ENCODE data around the gene ASTN2.
A peak's percentile ranks its signal among the peaks of the same experiment; 100 is the strongest.

ASTN2 gene

DNA sequence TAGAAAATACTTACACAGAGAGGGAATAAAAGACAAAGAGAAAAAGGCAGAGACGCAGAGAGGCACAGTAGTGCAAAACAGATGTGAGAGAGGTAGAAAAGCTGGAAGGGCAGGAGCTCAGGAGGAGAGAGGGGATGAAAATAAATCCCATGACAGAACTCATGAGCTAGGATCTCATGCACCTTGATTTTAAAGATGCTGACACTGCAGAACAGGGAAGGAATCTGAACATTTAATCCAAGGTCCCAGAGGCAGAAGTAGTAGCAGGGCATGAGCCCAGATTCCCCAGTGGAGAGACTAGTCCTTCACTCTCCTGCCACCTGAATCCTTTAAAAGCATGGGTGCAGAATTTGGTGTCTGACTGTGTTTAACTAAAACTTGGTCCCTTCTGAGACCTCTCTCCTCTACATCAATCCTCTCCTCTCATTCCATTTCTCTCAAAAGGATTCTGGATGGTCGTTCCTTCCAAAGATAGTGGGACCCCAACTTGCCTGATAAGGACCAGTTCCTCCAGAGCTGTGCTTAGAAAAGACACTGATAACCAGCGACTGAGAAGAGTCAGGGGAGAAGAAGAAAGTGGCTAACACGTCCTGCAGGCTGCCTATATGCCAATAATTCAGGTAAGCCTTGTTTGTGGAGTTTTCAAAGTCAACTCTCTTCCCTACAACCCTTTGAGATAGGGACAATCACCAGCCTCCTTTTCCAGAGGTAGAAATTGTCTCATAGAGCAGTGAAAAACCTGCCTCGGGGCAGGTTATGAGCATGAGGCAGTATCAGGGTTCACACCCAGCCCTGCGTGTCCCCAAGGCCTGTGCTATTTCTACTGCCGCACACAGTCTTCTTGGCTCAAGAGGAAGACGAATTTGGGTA is 931.0 kb downstream of the ASTN2 start:
- DNase-seq (ENCODE audit: insufficient read length, low spot score): no peak
- FAIRE-seq: no peak

DNA sequence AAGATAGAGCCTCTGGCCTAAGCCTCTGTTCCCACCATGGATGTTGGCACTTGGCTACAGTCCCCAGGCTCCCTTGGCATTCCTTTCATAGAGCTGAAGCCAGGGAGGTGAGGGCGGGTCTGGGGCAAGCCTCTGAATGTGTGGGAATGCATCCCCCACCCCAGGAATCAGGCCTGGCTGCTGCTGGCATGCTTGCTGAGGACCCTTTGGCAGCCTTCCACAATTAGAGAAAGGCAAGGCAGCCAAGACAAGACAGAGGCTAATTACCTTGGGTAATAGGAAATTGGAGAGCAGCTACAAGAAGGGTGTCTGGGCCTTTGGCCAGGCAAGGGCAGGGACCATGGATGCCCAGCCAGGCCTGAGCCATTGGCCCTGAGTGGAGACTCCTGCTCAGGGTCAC is 932.1 kb downstream of the ASTN2 start:
- no peak for FAIRE-seq
- DNase-seq (ENCODE audit: insufficient read length, low spot score): no peak

DNA sequence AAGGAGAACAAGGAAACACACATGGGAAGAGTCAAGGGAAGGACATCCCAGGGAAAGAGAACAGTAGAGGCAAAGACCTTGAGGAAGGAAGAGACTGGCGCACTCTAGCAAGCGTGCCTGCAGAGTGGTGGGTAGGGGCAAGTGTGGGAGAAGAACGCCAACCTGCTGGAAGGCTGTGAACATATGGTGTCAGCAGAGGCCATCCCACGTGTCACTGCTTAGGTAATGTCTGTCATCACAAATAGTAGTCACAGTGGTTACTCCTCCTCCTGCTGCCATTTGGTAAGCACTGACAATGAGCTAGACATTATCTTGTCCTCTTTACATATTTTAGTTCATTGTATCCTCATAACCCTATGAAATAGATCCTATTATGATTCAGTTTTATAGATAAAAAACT is 934.2 kb downstream of the ASTN2 start:
- FAIRE-seq (no peak), DNase-seq (ENCODE audit: insufficient read length, low spot score) (no peak)

DNA sequence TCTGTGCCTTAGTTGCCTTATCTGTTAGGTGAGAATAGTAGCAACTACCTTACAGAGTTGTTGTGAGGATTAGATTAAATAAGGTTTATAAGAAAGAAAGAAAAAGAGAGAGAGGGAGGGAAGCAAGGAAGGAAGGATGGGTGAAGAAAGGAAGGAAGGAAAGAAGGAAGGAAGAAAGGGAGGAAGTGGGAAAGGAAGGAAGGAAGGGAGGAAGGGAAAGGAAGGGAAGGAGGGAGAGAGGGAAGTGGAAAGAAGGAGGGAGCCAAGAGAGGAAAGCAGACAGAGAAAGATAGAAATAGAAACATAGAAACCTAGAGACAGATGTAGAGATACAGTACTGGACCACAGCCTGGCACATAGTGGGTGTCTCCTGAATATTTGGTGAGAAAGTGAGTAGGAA is 934.9 kb downstream of the ASTN2 start:
- FAIRE-seq (no peak), DNase-seq (ENCODE audit: insufficient read length, low spot score) (no peak)

DNA sequence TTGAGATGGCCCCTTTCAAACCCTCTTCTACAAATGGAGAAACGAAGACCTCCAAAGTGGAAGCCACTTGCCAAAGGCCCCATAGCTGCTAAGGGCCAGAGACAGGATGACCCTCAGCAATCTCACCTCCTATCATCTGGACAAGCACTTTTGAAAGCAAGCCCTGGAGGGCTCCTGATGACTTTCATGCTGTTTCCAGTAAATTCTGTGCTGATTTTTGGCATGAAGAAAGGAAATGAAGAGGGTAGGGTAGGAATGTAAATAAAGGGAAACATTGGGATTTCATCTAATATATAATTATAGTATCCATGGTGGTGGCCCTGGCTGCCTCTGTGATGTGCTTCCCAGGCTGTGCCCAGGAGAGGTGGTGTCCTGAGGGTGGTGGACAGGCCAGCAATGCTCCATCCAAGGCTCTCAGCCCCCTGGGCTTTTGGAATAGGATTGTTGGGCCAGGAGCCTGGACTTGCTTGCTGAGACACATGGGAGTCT is 935.8 kb downstream of the ASTN2 start:
- FAIRE-seq (no peak), DNase-seq (ENCODE audit: insufficient read length, low spot score) (no peak)

DNA sequence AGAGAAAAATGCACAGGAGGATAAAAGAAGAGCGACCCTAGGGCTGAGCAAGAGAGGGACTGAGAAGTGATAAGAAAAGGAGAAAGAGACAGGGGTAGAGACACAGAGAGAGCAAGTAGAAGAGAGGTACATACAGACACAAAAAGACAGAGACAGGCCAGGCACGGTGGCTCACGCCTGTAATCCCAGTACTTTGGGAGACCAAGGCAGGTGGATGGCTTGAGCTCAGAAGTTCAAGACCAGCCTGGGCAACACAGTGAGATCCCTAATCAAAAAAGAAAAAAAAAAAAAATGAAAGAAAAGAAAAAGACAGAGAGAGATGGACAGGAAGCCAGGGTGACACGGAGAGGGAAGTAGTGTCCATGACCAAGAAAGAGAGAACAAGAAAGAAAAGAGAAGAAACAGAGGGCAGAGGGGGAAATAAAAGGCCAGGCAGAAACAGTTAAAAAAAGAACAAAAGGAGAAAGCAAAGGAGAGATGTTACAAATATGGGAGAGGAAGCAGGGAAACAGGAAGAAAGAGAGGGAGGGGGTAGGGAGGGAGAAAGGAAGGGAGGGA is 937.2 kb downstream of the ASTN2 start:
- DNase-seq (ENCODE audit: insufficient read length, low spot score) (no peak), FAIRE-seq (no peak)

DNA sequence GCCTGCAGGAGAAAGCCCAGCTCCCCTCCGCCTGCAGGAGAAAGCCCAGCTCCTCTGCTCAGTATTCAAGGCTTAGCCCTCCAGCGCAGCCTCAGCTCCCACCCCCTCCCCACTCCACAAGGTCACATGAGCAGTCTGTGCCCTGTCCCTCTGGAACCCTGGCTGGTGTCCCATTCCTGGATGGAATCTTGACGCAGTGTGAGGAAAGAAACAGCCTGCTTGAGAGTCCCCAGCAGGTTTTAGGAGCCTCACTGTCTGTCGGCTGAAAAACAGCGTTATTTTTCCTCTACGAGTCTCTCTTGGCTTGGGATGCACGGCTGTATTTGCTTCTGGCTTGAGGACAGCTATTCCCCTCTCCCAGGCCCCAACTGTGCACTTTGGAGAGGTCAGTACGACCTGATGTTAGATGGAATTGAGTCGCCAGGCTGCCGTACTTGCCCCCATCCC is 937.9 kb downstream of the ASTN2 start:
- DNase-seq (ENCODE audit: insufficient read length, low spot score) (no peak), FAIRE-seq (no peak)

DNA sequence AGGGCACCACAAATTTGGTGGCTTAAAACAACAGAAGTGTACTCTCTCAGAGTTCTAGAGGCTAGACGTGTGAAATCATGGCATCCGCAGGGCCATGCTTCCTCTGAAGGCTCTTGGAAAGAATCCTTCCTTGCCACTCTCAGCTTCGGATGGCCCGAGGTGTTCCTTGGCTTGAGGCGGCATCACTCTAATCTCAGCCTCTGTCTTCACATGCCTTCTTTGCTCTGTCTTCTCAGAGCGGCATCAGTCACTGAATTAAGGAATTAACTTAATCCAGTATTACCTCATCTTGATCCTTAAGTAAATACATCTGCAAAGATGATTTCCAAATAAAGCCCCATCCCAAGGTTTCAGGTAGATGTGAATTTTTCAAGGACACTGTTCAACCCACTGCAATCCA is 938.9 kb downstream of the ASTN2 start:
- FAIRE-seq (no peak), DNase-seq (ENCODE audit: insufficient read length, low spot score) (no peak)

DNA sequence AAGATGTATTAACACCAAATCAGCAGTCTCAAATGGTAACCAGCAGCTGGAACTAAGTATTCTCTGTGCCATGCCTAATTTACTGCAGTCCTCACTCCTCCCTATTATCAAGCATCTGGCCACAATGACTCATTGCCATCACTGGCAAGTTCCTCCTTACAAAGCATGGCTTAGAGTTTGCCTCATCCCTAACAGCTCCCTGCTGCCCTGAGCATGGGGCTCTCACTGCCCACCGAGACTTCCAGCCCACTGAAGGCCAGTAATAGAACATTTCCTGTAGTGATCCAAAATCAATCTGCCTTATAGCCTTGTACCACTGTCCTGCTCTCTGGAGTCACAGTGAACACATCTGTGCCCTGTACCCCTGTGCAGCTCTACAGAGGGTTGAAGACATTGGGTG is 939.7 kb downstream of the ASTN2 start:
- FAIRE-seq: no peak
- no peak for DNase-seq (ENCODE audit: insufficient read length, low spot score)

DNA sequence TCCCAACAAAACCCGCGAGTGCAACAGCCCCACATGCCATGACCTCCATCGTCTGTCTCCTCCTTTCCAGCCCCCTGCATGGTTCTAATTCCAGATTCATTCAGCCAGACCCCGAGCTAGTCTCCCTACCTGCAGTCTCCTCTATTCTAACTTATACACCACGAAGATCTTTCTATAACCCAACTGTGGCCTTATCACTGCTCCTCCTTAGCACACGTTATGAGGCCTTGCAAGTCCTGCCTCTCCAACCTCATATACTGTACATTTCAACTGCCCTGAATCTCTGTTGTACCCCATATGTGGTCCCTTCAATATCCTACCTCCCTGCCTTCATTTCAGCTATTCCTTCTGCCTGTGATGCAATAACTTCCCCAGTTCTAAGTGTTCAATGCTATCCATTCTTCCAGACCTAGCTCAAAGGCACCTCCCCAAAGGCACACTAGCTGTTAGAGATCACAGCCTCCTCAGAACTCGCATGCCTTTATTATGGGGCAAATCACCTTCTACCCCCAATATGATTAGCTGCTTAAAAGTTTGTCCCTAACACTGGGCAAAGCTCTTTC is 942.8 kb downstream of the ASTN2 start:
- FAIRE-seq (no peak), DNase-seq (ENCODE audit: insufficient read length, low spot score) (no peak)

DNA sequence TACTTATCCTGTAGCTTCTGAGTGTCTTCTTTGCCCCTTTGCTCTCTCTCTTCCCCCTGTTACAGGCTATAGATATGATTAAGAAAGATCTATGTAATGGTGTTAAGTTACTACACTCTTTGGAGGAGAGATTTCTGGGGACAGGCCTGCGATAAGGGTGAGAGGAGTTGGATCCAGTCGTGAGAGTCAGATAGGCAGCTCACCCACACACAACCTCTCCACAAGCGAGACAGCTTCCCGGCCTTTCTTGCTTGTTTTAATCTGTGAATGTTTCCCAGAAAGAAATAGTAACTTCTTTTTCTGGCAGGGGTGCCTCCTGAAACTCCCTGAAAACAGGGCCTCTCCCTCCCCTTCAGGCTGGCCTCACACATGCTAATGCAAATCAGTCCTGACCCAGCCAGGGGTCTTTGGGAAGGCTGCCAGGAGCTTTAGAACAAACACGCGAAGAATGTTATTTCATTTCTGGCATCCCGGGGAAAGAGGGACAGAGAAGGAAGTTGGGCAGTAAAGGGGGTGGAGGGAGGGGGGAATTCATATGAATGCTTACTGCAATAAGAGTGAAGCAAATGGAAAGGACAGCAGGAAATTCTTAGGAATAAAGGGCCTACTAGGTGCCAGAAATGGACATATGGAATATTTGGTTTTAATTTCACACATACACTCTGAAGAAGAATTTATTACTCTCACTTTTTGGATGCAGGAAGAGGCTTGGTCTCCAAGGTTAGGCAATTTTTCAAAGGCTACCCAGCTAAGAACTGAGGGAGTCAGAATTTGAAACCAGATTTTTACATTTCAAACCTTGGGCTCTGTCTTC is 943.6 kb downstream of the ASTN2 start:
- FAIRE-seq: no peak
- DNase-seq (ENCODE audit: insufficient read length, low spot score): peak; percentile 26

DNA sequence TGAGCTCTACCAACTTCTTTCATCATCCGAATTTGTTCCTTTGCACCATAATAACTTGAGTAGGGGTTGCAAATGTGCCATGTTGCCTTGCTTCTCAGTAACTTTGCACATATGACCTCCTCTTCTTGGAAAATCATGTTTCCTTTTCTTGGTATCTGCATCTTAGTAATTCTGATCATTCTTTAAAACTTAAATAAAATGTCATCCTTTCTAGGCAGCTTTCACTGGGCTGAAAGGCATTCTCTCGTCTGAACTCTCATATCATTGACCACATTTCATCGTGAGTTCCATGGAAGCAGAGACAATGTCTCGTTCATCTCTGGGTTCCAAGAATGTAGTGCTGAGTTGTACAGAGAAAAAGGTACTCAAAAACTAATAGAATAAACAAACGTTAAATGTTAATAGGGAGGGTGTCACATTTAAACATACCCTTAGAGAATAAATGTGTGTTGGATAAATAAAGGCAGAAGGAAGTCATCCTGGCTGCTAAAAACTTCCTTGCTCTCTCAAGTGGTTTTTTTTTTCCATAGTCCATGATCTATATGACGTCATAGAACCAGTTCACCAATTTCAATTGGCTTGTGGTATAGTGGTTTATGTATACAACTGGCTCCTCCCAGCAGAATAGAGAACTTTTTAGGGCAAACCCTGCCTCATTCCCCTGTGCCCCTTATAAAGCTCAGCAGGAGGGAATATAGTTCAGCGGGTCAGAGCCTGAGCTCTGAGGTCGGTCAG is 945.9 kb downstream of the ASTN2 start:
- FAIRE-seq: no peak
- no peak for DNase-seq (ENCODE audit: insufficient read length, low spot score)

DNA sequence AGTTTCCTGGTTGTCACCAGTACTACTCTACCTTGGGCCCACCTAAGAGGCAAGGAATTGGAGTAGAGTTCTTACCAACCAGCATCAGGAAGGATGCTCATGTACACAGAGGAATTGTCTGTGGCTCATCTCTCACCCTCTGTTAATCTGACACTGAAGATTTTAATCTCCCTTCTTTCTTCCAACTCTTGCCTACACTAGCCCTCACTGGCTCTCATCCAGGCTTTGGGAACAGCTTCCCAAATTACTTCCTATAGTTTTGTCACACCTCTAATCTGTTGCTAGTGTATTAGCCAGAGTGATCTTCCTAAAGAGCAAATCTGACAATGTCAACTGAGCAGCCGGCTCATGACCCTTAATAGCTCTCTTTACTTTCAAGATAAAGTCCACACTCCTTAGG is 946.5 kb downstream of the ASTN2 start:
- no peak for DNase-seq (ENCODE audit: insufficient read length, low spot score)
- no peak for FAIRE-seq

DNA sequence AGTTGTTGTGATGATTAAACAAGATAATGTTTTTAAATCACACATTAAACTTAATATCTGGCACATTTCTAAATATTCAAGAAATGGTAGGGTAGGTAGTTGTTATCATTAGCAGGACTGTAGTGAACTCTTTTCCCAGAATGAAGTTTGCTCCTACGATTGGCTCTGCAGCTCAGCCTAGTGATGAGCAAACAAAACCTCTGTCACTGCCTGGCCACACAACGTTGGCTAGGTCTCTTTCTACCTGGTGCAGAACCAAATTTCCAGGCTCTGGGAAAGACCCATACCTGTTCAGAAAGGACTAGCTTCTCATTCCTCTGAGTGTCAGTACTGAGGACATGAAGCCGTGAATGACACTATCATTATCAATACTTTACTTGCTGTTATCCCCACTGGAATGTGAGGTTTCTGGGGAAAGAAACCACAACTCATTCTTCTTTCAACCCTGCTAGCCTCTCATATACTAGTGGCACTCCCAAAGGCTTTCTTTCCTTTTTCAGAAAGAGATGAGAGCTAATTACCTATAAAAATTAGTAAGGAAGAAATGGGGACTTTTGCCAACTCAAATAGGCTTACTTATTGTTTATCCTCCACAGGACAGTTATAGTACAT is 947.0 kb downstream of the ASTN2 start:
- no peak for FAIRE-seq

DNA sequence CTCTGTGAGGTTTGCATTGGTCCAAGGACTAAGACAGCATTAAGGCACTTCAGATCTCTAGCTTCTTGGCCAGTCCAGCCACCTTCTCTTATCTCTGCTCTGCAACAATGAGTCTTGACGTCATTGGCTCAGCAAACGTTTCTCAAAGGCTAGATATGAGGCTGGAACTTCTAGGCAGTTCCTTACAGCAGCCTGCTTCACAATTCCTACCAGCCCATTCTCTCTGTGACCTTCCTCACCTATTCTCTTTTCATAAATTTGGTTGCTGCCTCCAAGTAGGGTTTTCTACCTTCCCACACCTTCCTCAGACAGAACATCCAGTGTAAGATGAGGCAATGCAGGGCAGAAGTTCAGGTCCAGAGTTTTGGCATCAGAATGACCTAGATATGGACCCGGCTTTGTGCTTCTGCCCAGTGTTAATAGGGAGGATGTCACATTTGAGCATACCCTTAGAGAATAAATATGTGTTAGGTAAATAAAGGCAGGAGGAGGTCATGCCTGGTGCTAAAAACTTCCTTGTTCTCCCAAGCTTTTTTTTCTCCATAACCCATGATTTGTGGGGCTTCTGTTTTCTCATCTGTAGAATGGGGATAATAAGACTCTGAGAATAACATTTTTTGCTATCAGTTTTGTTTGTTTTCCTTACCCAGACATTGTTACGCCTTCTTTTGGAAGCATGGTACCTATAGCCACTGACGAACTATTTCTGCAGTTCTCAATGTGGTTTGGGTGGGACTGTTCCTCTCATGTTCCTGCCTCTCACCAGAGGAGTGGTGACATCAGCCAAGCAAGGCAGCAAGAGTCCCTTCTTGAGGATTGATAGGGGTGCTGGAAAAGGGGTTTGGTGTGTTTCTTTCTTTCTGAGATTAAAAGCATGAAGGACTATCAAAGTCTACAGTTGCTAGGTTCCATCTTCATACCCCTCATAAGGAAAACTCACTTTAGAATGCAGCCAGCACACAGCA is 948.3 kb downstream of the ASTN2 start:
- DNase-seq (ENCODE audit: insufficient read length, low spot score): no peak
- FAIRE-seq: no peak

More for the DNA sequence above, 947.0 kb downstream of the ASTN2 start:
- DNase-seq (ENCODE audit: insufficient read length, low spot score): no peak

DNA sequence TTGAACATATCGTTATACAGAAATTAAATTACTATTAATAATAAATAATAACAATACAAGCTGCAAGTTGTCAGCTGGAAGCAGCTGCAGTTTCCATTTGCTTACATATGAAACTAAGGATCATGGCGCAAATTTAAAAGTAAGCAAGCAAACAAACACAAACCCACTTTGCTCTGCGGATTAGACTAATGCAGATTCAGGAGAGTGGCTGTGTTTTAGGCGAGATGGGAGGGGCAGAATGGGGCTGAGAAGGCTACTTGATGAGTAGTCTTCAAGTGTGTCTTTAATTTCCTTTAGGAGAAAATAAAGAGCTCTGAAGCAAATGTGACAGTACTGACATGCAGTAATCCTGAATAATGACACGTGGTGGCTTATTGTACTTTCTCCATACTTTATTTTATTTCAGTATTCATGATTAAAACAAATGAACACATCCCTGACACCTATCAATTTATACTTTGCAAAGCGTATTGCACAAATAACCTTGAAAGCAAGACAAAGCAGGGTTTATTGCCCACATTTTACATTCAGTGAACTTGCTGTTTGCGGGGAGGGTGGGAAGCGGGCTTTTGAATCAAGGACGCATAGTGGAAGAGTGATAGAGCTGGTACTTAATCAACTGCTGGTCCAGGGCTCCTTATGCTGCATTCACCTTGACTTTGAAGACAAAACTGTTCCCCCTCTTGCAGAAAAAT is 949.1 kb downstream of the ASTN2 start:
- FAIRE-seq (no peak), DNase-seq (ENCODE audit: insufficient read length, low spot score) (no peak)

DNA sequence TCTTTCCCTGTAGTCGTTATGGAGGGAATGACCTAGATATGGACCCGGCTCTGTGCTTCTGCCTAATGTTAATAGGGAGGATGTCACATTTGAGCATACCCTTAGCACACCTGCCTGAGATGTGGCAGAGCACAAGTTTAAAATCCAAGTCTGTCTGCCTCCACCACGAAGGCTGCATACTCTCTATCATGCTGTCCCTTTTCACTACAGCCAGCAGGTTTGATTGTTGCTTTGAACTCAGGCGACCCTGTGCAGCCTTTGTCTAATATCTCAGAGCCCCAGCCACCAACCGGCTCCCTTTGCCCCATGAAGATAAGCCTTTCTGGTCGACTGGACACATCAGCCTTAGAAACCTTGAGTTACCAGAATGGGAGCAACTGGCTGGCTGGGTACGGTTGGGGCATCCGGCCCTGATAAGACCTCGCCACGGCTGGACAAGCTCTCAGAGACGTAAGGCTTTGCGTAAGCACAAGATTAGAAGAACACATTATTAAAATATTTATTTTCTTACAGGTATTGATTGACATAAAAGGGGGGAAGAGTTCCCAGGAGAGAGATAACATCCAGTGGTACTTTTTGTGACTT is 949.8 kb downstream of the ASTN2 start:
- FAIRE-seq (no peak), DNase-seq (ENCODE audit: insufficient read length, low spot score) (no peak)

DNA sequence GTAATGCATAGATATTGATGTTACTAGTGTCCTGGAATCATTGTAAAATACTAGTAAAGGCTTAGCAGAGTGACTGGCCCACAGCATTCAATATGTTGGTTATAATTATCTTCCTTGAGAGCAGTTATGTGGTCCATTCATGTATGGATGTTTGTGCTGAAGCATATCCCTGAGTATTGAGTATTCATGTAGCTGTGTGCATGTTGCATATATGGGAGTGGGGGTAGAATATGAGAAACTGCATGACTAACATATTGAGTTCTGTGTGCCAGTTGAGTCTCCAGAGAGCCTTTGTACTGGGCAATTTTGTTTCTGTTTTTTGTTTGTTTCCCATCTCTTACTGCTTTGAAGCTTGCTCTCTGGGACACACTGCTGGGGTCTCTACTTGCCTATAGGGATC is 950.4 kb downstream of the ASTN2 start:
- FAIRE-seq (no peak), DNase-seq (ENCODE audit: insufficient read length, low spot score) (no peak)

Measured in HTR-8/SVneo (cell line).